ENCODE data around the gene SMG6. TPM values are rescaled to one million over a fixed set of nuclear protein-coding genes. Genes with fewer than 3 reads are reported as not detected.

Gene SMG6
- total RNA-seq, 2 experiments from 2014 or later, result 39.3 to 39.7 TPM

DNA sequence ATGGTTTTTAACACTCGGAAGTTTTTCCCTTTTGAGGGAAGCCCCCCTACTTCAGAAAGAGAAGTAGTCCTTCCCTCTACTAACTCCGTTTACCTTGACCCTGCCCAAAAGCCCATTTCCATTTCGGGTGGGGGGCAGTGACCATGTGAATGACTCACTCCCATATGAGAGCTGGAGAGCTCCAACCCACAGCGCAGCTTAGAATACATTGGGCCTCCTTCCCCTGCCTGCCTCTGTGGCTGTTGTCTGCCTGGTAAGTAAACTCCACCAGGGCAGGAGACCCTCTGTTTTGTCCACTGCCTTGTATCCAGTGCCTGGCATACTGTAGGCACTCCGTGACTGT is 34.7 kb upstream of the SMG6 start:
- TF ChIP-seq, protein P1, sequence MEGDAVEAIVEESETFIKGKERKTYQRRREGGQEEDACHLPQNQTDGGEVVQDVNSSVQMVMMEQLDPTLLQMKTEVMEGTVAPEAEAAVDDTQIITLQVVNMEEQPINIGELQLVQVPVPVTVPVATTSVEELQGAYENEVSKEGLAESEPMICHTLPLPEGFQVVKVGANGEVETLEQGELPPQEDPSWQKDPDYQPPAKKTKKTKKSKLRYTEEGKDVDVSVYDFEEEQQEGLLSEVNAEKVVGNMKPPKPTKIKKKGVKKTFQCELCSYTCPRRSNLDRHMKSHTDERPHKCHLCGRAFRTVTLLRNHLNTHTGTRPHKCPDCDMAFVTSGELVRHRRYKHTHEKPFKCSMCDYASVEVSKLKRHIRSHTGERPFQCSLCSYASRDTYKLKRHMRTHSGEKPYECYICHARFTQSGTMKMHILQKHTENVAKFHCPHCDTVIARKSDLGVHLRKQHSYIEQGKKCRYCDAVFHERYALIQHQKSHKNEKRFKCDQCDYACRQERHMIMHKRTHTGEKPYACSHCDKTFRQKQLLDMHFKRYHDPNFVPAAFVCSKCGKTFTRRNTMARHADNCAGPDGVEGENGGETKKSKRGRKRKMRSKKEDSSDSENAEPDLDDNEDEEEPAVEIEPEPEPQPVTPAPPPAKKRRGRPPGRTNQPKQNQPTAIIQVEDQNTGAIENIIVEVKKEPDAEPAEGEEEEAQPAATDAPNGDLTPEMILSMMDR (IDR thresholded peaks at IDR 0.05), result no peak
- ATAC-seq (ENCODE audit: poor library complexity), result no peak
- Mint-ChIP-seq H3K4me1 (ENCODE audit: low read depth) (peaks cover 34% of the 10 kb centered on the region), H3K36me3 (ENCODE audit: low read depth) (peaks cover 18% of the 10 kb centered on the region), H3K27ac (peak overlapping the region; percentile 90), H3K9me3 (no peaks in the 10 kb centered on the region), H3K4me3 (peak overlapping the region; percentile 88), H3K27me3 (no peaks in the 10 kb centered on the region)
- peak in 2 of 14 experiments; percentile 23 to 40 for DNase-seq
- Histone ChIP-seq H3K9me3 (ENCODE audit: control insufficient read depth in 1 of 2, insufficient read depth in 1 of 2, low read length in 2 of 2) (no peaks in the 10 kb centered on the region), H3K27ac (ENCODE audit: low read depth in 1 of 2, low read length in 2 of 2) (peak overlapping the region; percentile 47 to 53), H3K27me3 (ENCODE audit: control insufficient read depth in 1 of 2, insufficient read depth in 2 of 2, low read length in 2 of 2) (no peaks in the 10 kb centered on the region), H3K4me1 (ENCODE audit: insufficient read depth, low read length) (peaks cover 34% of the 10 kb centered on the region), H3K4me3 (ENCODE audit: low read length) (peak overlapping the region; percentile 91), H3K36me3 (ENCODE audit: insufficient read depth, low read length) (peaks cover 29% of the 10 kb centered on the region)
- POLR2A ChIA-PET, result interaction anchor here (0.6 to 4.4 kb wide), 5 partner anchors 15 to 640 kb away, joined by 3 to 66 read pairs (median 48); partner anchors contain the start of genes MNT, SMG6 and SRR
- CTCF ChIA-PET, result interaction anchor here (0.9 to 2.9 kb wide), 4 partner anchors 15 to 281 kb away, joined by 3 to 18 read pairs (median 6); no protein-coding TSS in a partner anchor
- intact Hi-C loops (cut with DNase I, micrococcal nuclease), result loop anchor here in 1 of 2 experiments (5.0 kb wide), 2 partner anchors 174 to 286 kb away; partner anchors contain the start of gene METTL16

DNA sequence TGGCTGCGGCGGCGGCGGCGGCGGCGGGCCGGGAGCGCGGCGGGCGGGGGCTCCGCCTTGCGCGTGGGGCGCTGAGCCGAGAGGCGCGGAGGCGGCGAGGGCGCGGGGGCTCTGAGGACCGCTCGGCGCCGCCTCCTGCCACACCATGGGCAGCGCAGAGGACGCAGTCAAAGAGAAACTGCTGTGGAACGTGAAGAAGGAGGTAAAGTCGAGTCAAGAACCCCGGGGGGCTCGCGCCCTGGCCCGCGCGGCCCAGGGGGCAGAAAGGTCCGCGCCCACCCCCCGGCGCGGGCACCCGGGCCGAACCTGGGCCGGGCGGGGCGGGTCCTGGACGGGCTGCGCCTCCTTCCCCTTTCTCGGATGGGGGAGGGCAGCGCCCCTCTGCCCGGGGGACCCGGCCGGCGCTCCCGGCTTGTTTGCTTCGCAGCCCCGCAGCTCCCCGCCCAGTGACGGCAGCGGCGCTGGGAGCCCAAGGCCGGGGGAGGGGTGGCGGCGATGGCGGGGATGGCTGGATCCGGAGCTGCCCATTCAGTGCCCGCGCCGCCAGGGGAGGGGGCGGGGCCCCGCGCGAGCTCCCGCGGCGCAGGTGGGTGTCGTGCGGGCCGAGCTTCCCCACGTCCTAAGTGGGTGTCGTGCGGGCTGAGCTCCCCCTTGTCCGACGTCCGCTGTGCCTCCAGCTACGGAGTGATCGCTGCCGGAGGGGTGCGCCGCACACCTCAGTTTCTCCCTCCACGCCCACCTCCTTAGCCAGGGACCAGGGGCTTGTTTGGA is 34.1 kb upstream of the SMG6 start:
- H3K4me1 Mint-ChIP-seq (ENCODE audit: low read depth), result peaks cover 30% of the 10 kb centered on the region
- intact Hi-C loops (cut with DNase I, micrococcal nuclease), result loop anchor here (2.0 to 5.0 kb wide), 3 partner anchors 63 to 285 kb away; partner anchors contain the start of genes MNT (in 2 of the 2) and METTL16 (in 1 of the 2)
- peak in 13 of 14 experiments; percentile 21 to 81 (median 42) for DNase-seq
- H3K4me1 ChIP-seq (ENCODE audit: insufficient read depth, low read length), result peaks cover 30% of the 10 kb centered on the region
- no peaks in the 10 kb centered on the region for H3K27me3 ChIP-seq (ENCODE audit: control insufficient read depth in 1 of 2, insufficient read depth in 2 of 2, low read length in 2 of 2)
- peak overlapping the region; percentile 47 to 53 for H3K27ac ChIP-seq (ENCODE audit: low read depth in 1 of 2, low read length in 2 of 2)
- TF ChIP-seq, protein P1 (IDR thresholded peaks at IDR 0.05), result no peak
- H3K4me3 ChIP-seq (ENCODE audit: low read length), result peak overlapping the region; percentile 91
- no peaks in the 10 kb centered on the region for H3K27me3 Mint-ChIP-seq
- peaks cover 32% of the 10 kb centered on the region for H3K36me3 ChIP-seq (ENCODE audit: insufficient read depth, low read length)
- H3K9me3 Mint-ChIP-seq, result no peaks in the 10 kb centered on the region
- POLR2A ChIA-PET, result interaction anchor here (0.7 to 4.4 kb wide), 5 partner anchors 11 to 282 kb away, joined by 4 to 66 read pairs (median 48); partner anchors contain the start of genes MNT, SMG6 and SRR
- peak overlapping the region; percentile 90 for H3K27ac Mint-ChIP-seq
- H3K4me3 Mint-ChIP-seq, result peak overlapping the region; percentile 88
- no peaks in the 10 kb centered on the region for H3K9me3 ChIP-seq (ENCODE audit: control insufficient read depth in 1 of 2, insufficient read depth in 1 of 2, low read length in 2 of 2)
- H3K36me3 Mint-ChIP-seq (ENCODE audit: low read depth), result peaks cover 14% of the 10 kb centered on the region
- ATAC-seq (ENCODE audit: poor library complexity), result peak; percentile 15
- CTCF ChIA-PET, result interaction anchor here (0.9 to 2.9 kb wide), 5 partner anchors 16 to 281 kb away, joined by 3 to 18 read pairs (median 4); no protein-coding TSS in a partner anchor

DNA sequence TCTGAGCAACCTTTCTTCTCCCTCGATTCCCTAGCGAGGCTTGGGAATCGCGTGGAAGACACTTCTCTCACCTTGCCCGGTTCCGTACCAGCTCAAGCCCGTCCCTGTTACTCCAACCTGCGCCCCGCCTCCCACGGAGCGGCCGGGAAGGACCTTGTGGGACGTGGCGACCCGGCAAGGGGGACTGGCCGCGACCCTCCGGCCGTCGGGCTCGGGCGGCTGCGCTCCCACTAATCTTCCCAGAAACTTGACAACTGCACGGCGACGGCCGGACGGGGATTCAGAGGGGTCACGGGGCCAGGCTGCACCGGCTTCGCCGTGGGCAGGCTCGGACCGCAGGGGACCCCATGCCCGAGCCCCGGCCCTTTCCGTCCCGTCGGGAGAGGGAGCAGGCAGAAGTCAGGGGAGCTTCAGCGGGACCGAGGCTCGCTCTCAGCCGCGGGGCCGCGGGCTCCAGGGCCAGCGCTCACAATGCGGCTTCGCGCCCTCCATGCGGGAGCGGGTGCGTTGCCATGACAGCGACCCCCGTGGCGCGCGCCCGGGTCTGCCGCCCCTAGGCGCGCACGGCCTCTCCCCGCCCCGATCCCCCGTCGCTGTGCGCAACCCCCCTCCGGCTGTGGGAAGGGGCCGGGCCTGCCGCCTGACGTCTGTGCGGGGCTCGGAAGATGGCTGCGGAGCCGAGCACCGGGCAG is 33.4 kb upstream of the SMG6 start, which contains the start of gene SGSM2:
TSS of gene SGSM2 (plus strand) at position 650 of the 692 bp plus-strand sequence. CDS start 188 bp downstream, outside the sequence.
- no peaks in the 10 kb centered on the region for H3K27me3 Mint-ChIP-seq
- ChIA-PET POLR2A (interaction anchor here (0.8 to 4.4 kb wide), 22 partner anchors 10 to 1806 kb away, joined by 3 to 66 read pairs (median 4); partner anchors contain the start of genes CYB5D2, HIC1, METTL16 and MNT), CTCF (interaction anchor here (1.3 to 2.9 kb wide), 7 partner anchors 16 to 282 kb away, joined by 4 to 18 read pairs (median 7); partner anchors contain the start of gene HIC1)
- H3K9me3 Mint-ChIP-seq, result no peaks in the 10 kb centered on the region
- Histone ChIP-seq H3K4me1 (ENCODE audit: insufficient read depth, low read length) (peaks cover 30% of the 10 kb centered on the region), H3K36me3 (ENCODE audit: insufficient read depth, low read length) (peaks cover 37% of the 10 kb centered on the region), H3K27me3 (ENCODE audit: control insufficient read depth in 1 of 2, insufficient read depth in 2 of 2, low read length in 2 of 2) (no peaks in the 10 kb centered on the region), H3K9me3 (ENCODE audit: control insufficient read depth in 1 of 2, insufficient read depth in 1 of 2, low read length in 2 of 2) (no peaks in the 10 kb centered on the region), H3K4me3 (ENCODE audit: low read length) (peak within 1 kb of the TSS; percentile 91), H3K27ac (ENCODE audit: low read depth in 1 of 2, low read length in 2 of 2) (peak within 1 kb of the TSS; percentile 70 to 78)
- ATAC-seq (ENCODE audit: poor library complexity) (peak; percentile 69), DNase-seq (peak; percentile 54 to 88 (median 72))
- H3K4me3 Mint-ChIP-seq, result peak within 1 kb of the TSS; percentile 88
- peaks cover 30% of the 10 kb centered on the region for H3K4me1 Mint-ChIP-seq (ENCODE audit: low read depth)
- peak within 1 kb of the TSS; percentile 94 for H3K27ac Mint-ChIP-seq
- intact Hi-C loops (cut with DNase I, micrococcal nuclease), result loop anchor here (1.0 to 5.0 kb wide), 4 partner anchors 16 to 285 kb away; partner anchors contain the start of genes MNT (in 2 of the 2) and METTL16 (in 1 of the 2)
- TF ChIP-seq, protein P1 (IDR thresholded peaks at IDR 0.05), result peak; percentile 2
- H3K36me3 Mint-ChIP-seq (ENCODE audit: low read depth), result peaks cover 11% of the 10 kb centered on the region

All from CD4-positive, alpha-beta T cell (primary cell).